Left ventricle myocardium inferior (tissue), 1 donor: ENCODE results near the gene AUTS2. TPM values are rescaled to one million over a fixed set of nuclear protein-coding genes. Genes with fewer than 3 reads are reported as not detected.

Experiments
- DNase-seq: peaks from one replicate; pipeline ENCODE4 v3.0.0-alpha.2; 2020
- H3K27ac ChIP-seq: fragments of 200-600 bp; replicated peaks from 2 replicates; pipeline ENCODE4 v1.8.0; 2021
- H3K27me3 ChIP-seq: fragments of 200-600 bp; 2 replicates; pipeline ENCODE4 v1.8.0; 2021; ENCODE audit warnings: low read depth
- H3K36me3 ChIP-seq: fragments of 200-600 bp; 2 replicates; pipeline ENCODE4 v1.8.0; 2021
- H3K4me1 ChIP-seq: fragments of 200-600 bp; 2 replicates; pipeline ENCODE4 v1.8.0; 2021
- H3K4me3 ChIP-seq: fragments of 200-600 bp; 2 replicates; pipeline ENCODE4 v1.8.0; 2021; ENCODE audit warnings: mild to moderate bottlenecking, moderate library complexity
- H3K9me3 ChIP-seq: fragments of 200-600 bp; replicated peaks from 2 replicates; pipeline ENCODE4 v1.8.0; 2021
- intact Hi-C: fragments of 100-400 bp; cut with micrococcal nuclease; formaldehyde crosslinking; loops from one replicate; pipeline ENCODE4 v1.11.0; 2022
- total RNA-seq: library from RNA; stranded (reverse); fragmentation: NEBNext Ultra II Directional; extraction: Animal tissue kit (Norgen Biotek cat#: 25700); gene quantifications from one replicate; pipeline ENCODE4 v1.2.1, GENCODE V29; 2021
- TF ChIP-seq, protein P1 (sequence below): fragments of 200-600 bp; IDR thresholded peaks from 2 replicates; pipeline ENCODE4 v1.8.0; 2021; ENCODE audit warnings: antibody characterized with exemption, mild to moderate bottlenecking, borderline replicate concordance
- donor health status: DM: no; HTN: yes; CAD: no; lungs with severe emphysema.

AUTS2 gene
- total RNA-seq, 1 donor from 2014 or later, result 10.5 TPM

DNA sequence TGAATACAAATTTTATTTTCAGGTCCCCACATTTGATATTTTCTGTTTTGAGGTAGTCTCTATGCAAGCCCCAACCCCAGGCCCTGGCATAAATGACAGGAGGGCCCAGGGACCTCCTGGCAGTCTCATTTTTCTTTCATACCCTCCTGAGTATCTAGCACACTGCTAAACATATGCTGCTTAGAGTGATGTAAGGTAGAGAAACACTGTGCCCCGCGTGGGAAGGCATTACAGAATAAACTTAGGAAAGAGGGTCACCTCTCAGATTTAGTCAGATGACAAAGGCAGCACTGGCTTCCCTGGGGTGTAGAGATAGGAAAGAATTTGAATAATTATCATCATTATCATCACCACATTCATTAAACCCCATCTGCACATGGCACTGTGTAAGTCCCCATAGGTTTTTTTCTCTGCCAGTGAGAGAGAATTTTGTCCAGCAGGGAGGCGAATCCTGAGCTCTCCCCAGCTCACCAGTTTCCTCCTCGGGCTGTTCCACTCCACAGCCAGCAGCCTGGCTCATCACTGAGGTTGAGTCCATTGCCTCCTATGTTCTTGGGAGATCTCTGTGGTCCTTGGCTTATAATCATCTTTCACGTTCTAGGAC is 1026.3 kb downstream of the AUTS2 start:
- H3K27ac ChIP-seq, result no peak overlapping the region
- TF ChIP-seq, protein P1, sequence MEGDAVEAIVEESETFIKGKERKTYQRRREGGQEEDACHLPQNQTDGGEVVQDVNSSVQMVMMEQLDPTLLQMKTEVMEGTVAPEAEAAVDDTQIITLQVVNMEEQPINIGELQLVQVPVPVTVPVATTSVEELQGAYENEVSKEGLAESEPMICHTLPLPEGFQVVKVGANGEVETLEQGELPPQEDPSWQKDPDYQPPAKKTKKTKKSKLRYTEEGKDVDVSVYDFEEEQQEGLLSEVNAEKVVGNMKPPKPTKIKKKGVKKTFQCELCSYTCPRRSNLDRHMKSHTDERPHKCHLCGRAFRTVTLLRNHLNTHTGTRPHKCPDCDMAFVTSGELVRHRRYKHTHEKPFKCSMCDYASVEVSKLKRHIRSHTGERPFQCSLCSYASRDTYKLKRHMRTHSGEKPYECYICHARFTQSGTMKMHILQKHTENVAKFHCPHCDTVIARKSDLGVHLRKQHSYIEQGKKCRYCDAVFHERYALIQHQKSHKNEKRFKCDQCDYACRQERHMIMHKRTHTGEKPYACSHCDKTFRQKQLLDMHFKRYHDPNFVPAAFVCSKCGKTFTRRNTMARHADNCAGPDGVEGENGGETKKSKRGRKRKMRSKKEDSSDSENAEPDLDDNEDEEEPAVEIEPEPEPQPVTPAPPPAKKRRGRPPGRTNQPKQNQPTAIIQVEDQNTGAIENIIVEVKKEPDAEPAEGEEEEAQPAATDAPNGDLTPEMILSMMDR, result no peak
- DNase-seq, result no peak
- H3K36me3 ChIP-seq, result no peaks in the 10 kb centered on the region
- intact Hi-C loops, result no loop called here
- H3K4me1 ChIP-seq, result no peaks in the 10 kb centered on the region
- H3K9me3 ChIP-seq, result no peaks in the 10 kb centered on the region
- no peak overlapping the region for H3K4me3 ChIP-seq
- no peaks in the 10 kb centered on the region for H3K27me3 ChIP-seq

DNA sequence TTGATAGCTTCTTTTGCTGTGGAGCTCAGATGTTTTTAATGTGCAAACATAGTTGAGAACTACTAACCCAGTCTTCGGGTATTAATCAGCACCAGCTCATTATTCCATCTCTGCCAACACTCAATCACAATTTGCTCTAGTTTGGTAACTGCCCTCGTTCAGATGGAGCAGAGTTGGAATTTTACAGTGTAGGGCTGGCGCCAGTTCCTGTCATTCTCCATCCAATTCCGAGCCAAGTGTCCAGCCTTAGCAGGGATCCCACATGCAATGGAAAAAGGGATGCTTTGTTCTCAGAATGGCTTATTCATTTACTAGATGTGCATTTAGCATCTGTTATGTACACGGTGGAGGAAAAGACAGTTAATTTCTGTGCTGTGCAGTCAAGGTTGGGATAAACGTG is 1029.2 kb downstream of the AUTS2 start:
- Histone ChIP-seq H3K4me1 (no peaks in the 10 kb centered on the region), H3K27me3 (no peaks in the 10 kb centered on the region), H3K4me3 (no peak overlapping the region), H3K27ac (no peak overlapping the region), H3K36me3 (no peaks in the 10 kb centered on the region), H3K9me3 (no peaks in the 10 kb centered on the region)
- intact Hi-C loops, result no loop called here
- DNase-seq, result no peak
- TF ChIP-seq, protein P1, result no peak

DNA sequence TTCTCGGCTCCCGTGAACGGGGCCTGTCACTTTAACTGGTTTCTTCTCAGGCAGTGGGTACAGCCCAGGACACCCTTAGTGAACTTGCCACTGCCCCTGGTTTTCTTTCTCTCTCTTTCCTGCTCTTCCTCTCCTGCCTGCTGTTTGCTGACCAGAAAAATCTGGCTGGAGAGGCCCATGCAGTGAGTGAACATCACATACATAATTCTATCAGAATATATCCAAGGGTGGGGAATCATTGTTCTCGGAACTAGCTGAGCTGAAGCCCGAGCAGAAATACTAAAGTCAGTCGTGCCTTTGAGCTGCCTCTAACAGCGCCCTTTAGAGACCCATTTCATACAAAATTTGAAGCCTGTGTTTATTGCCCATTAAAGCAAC is 1032.2 kb downstream of the AUTS2 start:
- TF ChIP-seq, protein P1, result no peak
- Histone ChIP-seq H3K4me1 (no peaks in the 10 kb centered on the region), H3K36me3 (no peaks in the 10 kb centered on the region), H3K9me3 (no peaks in the 10 kb centered on the region), H3K27ac (no peak overlapping the region), H3K27me3 (no peaks in the 10 kb centered on the region), H3K4me3 (no peak overlapping the region)
- no peak for DNase-seq
- intact Hi-C loops, result no loop called here

DNA sequence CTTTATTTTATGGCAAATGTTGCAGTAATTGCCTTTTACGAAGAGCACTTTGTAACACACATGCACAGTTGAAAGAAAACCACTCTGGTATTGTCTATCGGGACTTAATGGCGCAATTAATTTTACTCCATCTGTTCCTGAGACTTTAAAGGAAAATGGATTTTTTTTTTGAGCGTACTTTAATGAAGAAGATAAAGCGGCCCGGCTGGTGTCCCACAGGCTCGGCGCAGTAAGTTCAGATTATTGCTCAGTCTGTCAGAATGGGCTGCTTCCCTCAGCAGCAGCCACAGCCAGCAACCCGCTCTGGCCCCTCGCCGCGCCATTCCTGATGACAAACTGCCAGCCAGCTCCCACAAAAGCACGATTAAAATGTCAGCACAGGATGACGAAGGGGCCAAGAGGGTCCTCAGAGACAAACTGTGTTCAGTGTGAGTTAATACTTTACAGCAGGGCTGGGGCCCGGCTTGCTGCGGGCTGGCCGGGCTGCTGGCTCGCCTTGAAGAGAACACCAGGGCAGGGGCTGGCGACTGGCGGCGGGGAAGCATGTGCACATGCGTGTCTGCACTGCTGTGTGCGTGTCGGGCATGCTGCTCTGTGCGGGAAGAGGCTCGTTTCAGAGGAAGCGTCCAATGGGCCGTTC is 1032.7 kb downstream of the AUTS2 start:
- H3K27me3 ChIP-seq, result no peaks in the 10 kb centered on the region
- no peaks in the 10 kb centered on the region for H3K4me1 ChIP-seq
- H3K4me3 ChIP-seq, result no peak overlapping the region
- peak; percentile 57 for DNase-seq
- TF ChIP-seq, protein P1, result no peak
- H3K36me3 ChIP-seq, result no peaks in the 10 kb centered on the region
- no peaks in the 10 kb centered on the region for H3K9me3 ChIP-seq
- intact Hi-C loops, result no loop called here
- no peak overlapping the region for H3K27ac ChIP-seq

DNA sequence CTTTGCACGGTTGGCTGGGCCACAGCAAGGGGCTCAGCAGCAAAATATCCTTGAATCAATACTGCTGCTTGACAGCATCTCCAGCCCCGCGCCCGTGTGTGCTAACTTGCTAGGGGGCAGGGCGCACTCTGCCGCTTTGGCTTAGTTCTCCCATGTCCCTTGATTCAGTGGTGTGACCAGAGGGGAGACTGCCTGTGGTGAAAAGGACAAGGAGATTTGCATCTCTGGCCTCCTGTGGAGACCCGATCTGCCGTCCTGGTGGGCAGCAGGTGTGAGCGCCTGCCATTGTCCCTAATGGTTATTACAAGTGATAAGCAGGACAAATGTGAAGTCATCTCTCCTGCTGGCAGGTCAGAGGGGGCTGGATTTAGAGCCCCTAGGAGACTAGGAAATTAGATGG is 1033.4 kb downstream of the AUTS2 start:
- TF ChIP-seq, protein P1, result no peak
- H3K4me3 ChIP-seq, result no peak overlapping the region
- H3K4me1 ChIP-seq, result no peaks in the 10 kb centered on the region
- H3K9me3 ChIP-seq, result no peaks in the 10 kb centered on the region
- H3K27me3 ChIP-seq, result no peaks in the 10 kb centered on the region
- no peak for DNase-seq
- no peak overlapping the region for H3K27ac ChIP-seq
- intact Hi-C loops, result no loop called here
- no peaks in the 10 kb centered on the region for H3K36me3 ChIP-seq
